ENCODE data around the gene SCTR. TPM values are rescaled to one million over a fixed set of nuclear protein-coding genes. Genes with fewer than 3 reads are reported as not detected.

Gene SCTR
- not detected for polyA plus RNA-seq (2013, experiment 1 of 2)
- not detected for polyA plus RNA-seq (2013, experiment 2 of 2)

DNA sequence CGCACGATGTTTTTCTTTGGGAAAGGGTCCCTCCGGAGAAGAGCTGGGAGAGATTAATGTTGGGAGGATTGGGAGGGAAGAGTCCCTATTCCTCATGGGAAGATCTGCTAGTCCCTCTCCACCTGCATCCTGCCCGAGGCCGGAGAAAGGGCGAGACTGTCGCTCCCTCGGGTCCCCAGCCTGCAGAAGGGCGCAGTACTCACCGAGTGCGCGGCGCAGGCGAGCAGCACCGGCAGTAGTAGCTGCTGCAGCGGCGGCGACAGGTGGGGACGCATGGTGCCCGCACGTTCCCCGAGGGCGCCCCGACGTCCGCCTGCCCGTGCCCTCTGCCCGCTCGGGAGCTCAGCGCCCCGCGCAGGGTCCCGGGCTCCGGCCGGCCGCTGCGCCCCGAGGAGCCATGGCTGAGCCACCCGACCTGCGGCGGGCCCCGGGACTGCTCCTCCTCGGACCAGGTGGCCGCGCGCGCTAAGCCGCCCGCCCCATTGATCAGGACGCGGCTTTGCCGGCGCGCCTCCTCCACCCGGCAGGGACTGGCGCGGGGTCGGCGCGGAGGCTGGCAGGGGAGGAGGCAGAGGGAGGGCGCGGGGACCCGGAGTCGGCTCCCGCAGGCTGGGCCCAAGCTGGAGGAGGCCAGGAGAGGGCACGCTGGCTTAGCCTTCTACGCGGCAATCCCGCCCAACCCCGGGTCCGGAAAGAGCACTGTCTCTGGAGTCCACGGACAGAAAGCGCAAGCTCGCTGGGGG, at the start of gene SCTR:
Gene SCTR, minus strand, starts transcription at position 532 of the 743 bp plus-strand sequence. Its CDS starts 257 bp downstream, at position 275.
- H3K4me1 ChIP-seq (ENCODE audit: insufficient read depth, low read length): peaks cover 9% of the 10 kb centered on the region

DNA sequence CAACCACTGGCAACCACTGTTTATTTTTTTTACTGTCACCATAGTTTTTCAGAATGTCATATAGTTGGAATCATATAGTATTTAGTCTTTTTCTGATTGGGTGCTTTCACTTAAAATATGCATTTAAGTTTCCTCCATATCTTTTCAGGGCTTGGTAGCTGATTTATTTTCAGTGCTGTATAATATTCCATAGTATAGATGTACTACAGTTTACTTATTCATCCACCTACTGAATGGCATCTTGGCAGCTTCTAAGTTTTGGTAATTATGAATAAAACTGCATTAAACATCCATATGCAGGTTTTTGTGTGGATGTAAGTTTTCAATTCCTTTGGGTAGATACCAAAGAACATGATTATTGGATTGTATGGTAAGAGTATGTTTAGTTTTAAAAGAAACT, 43.0 kb upstream of the SCTR start:
- H3K4me3 ChIP-seq (ENCODE audit: low read length): no peak overlapping the region
- H3K9me3 ChIP-seq (ENCODE audit: insufficient read depth, low read depth, low read length): peaks cover 6% of the 10 kb centered on the region; the same call in 1 of the 2 replicates
- no peak overlapping the region for H3K27ac ChIP-seq (ENCODE audit: low read depth, low read length)
- H3K4me1 ChIP-seq (ENCODE audit: insufficient read depth, low read length): no peaks in the 10 kb centered on the region
- no peaks in the 10 kb centered on the region for H3K27me3 ChIP-seq (ENCODE audit: insufficient read depth, low read length)
- no peaks in the 10 kb centered on the region for H3K36me3 ChIP-seq (ENCODE audit: insufficient read depth, low read length)
- H3K9ac ChIP-seq (ENCODE audit: low read depth, low read length): no peak overlapping the region

More for the DNA sequence above, at the start of gene SCTR:
- 6% methylated on average over 74 of the region's 74 CpGs for WGBS
- Histone ChIP-seq H3K9ac (ENCODE audit: low read depth, low read length) (0 out of 2 replicates have a peak within 1 kb of the TSS, but pooled peaks have one; percentile 18), H3K36me3 (ENCODE audit: insufficient read depth, low read length) (no peaks in the 10 kb centered on the region), H3K4me3 (ENCODE audit: low read length) (peak within 1 kb of the TSS; percentile 55), H3K27me3 (ENCODE audit: insufficient read depth, low read length) (peaks cover 65% of the 10 kb centered on the region), H3K9me3 (ENCODE audit: insufficient read depth, low read depth, low read length) (no peaks in the 10 kb centered on the region), H3K27ac (ENCODE audit: low read depth, low read length) (no peak within 1 kb of the TSS)

DNA sequence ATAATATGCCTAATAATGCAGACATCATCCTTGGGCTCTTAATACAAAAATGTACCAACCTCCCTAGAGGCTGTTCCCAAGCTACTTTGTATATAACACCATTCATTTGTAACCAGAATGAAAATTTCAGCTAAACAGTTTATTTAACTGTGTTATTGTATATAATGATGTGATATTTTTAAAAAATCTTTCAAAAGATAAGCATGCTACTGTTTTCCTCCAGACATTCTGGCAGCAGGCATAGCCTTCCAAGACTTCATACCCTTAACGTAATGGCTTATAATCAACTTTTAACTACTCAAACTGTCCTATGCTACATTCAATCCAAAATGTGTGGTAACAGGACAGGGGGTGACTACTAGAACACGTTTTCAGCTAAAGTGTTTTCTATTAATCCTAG, 41.2 kb upstream of the SCTR start:
- Histone ChIP-seq H3K27ac (ENCODE audit: low read depth, low read length) (no peak overlapping the region), H3K36me3 (ENCODE audit: insufficient read depth, low read length) (no peaks in the 10 kb centered on the region), H3K4me3 (ENCODE audit: low read length) (no peak overlapping the region), H3K4me1 (ENCODE audit: insufficient read depth, low read length) (no peaks in the 10 kb centered on the region), H3K27me3 (ENCODE audit: insufficient read depth, low read length) (no peaks in the 10 kb centered on the region), H3K9ac (ENCODE audit: low read depth, low read length) (no peak overlapping the region), H3K9me3 (ENCODE audit: insufficient read depth, low read depth, low read length) (peaks cover 6% of the 10 kb centered on the region; the same call in 1 of the 2 replicates)
- 83% methylated on average over 2 of the region's 2 CpGs for WGBS

DNA sequence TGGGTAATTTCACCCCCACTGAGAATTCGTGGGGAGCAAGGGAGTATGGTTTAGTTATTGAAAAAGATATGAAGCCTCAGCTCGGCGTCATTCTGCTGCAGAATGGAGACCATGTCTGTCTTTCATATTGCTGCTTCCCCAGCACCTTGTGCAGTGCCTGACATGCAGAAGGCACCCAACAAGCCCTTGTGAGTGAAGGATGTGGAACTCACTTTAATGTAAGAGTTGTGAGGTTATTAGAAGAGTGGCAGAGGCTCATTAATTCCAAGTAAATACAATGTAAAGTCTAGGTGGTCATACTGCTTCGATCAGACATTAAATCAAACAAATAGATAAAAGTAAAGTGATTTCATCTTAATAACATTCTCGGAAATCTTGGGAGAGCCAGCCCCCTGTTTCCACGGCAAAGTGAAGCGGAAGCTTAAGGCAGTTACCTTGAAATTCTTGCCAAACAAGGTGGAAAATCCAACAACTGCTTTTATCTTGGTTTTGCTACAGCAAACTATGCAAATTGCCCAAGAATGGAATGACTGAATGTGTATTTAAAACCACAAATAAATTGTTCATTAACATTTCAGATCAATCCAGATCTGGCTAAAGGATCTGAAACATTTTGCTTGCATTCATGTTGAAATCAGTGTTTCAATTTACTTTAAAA, 29.5 kb upstream of the SCTR start:
- no peaks in the 10 kb centered on the region for H3K4me1 ChIP-seq (ENCODE audit: insufficient read depth, low read length)
- H3K27ac ChIP-seq (ENCODE audit: low read depth, low read length): no peak overlapping the region
- H3K4me3 ChIP-seq (ENCODE audit: low read length): no peak overlapping the region
- 93% methylated on average over 6 of the region's 7 CpGs for WGBS
- H3K9me3 ChIP-seq (ENCODE audit: insufficient read depth, low read depth, low read length): no peaks in the 10 kb centered on the region
- H3K27me3 ChIP-seq (ENCODE audit: insufficient read depth, low read length): no peaks in the 10 kb centered on the region
- H3K36me3 ChIP-seq (ENCODE audit: insufficient read depth, low read length): no peaks in the 10 kb centered on the region
- H3K9ac ChIP-seq (ENCODE audit: low read depth, low read length): no peak overlapping the region

DNA sequence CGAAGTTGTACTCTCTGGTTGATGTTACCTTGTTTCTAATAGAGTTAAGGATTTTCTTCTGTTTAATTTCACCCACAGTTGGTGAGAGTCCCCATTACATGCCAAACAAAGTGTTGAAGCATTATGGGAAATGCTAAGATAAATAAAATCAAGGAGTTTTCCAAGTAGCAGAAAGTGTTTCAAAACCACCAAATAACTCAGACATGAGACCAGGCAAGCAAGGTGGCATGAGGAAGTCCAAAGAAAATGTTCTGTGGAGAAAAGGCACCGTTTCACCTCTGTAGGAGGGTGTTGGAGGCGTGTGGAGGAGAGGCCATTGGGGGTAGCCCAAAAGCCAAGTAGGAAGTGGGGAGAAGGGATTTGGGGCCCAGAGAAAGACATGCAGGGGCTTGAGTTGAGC, 28.6 kb upstream of the SCTR start:
- 96% methylated on average over 3 of the region's 3 CpGs for WGBS

DNA sequence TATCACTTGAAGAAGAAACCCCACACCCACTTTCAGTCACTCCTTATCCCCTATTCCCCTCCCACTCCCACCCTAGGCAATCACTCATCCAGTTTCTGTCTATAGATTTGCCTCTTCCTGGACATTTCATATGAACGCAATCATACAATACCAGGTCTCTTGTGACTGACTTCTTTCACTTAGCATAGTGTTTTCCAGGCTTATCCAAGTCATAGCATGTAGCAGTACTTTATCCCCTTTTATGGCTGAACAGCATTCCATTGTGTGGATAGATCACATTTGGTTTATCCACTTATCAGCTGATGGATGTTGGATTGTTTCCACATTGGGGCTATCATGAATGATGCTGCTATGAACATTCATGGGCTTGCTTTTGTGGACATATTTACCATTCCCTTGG, 26.6 kb upstream of the SCTR start:
- H3K4me3 ChIP-seq (ENCODE audit: low read length): no peak overlapping the region
- no peaks in the 10 kb centered on the region for H3K4me1 ChIP-seq (ENCODE audit: insufficient read depth, low read length)
- WGBS: 96% methylated on average over 1 of the region's 1 CpG
- H3K27me3 ChIP-seq (ENCODE audit: insufficient read depth, low read length): peaks cover 1% of the 10 kb centered on the region; the same call in 1 of the 2 replicates
- H3K9ac ChIP-seq (ENCODE audit: low read depth, low read length): no peak overlapping the region
- no peaks in the 10 kb centered on the region for H3K9me3 ChIP-seq (ENCODE audit: insufficient read depth, low read depth, low read length)
- H3K27ac ChIP-seq (ENCODE audit: low read depth, low read length): no peak overlapping the region
- no peaks in the 10 kb centered on the region for H3K36me3 ChIP-seq (ENCODE audit: insufficient read depth, low read length)

More for the DNA sequence above, 28.6 kb upstream of the SCTR start:
- H3K4me1 ChIP-seq (ENCODE audit: insufficient read depth, low read length): no peaks in the 10 kb centered on the region
- H3K27ac ChIP-seq (ENCODE audit: low read depth, low read length): no peak overlapping the region
- no peaks in the 10 kb centered on the region for H3K9me3 ChIP-seq (ENCODE audit: insufficient read depth, low read depth, low read length)
- no peaks in the 10 kb centered on the region for H3K27me3 ChIP-seq (ENCODE audit: insufficient read depth, low read length)
- no peak overlapping the region for H3K4me3 ChIP-seq (ENCODE audit: low read length)
- H3K9ac ChIP-seq (ENCODE audit: low read depth, low read length): no peak overlapping the region
- no peaks in the 10 kb centered on the region for H3K36me3 ChIP-seq (ENCODE audit: insufficient read depth, low read length)

DNA sequence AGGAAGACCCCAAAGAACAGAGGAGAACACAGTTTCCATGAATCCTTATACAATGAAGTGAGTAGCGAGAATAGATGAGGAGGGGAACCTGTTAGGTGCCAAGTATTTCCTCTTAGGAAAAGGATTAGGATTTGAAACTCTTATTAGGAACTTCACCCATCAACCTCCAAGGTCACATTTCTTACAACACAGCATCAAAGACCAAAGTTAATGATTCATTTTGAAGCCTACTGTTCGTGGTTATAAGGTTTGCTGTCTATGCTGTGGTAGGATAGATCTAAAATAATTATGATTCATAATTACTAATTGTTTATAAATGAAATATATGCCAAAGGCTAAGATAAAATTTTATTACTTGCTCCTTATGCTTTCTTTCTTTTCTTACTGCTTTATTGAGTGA, 26.1 kb upstream of the SCTR start:
- 100% methylated on average over 1 of the region's 2 CpGs for WGBS
- Histone ChIP-seq H3K9me3 (ENCODE audit: insufficient read depth, low read depth, low read length) (no peaks in the 10 kb centered on the region), H3K4me1 (ENCODE audit: insufficient read depth, low read length) (no peaks in the 10 kb centered on the region), H3K4me3 (ENCODE audit: low read length) (no peak overlapping the region), H3K36me3 (ENCODE audit: insufficient read depth, low read length) (no peaks in the 10 kb centered on the region), H3K27ac (ENCODE audit: low read depth, low read length) (no peak overlapping the region), H3K9ac (ENCODE audit: low read depth, low read length) (no peak overlapping the region), H3K27me3 (ENCODE audit: insufficient read depth, low read length) (peaks cover 6% of the 10 kb centered on the region; the same call in 1 of the 2 replicates)

DNA sequence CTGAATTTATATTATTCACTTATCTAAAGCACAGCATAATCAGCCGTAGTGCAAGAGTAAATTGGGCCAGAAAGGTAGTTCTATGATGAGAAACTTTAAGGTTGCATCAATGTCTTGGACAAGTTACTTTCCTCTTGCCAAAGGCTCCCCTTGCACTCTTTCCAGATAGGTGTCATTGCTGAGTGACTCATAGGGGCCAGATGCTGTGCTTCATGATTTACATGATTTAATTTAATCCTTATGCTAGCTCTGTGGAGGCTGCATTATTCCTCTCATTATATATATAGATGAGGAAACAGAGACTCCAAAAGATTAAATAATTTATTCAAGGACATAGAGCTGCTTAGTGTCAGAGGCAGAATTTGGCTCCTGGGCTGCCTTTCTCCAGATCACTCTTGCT, 25.0 kb upstream of the SCTR start:
- H3K27me3 ChIP-seq (ENCODE audit: insufficient read depth, low read length): peaks cover 7% of the 10 kb centered on the region; the same call in 1 of the 2 replicates
- 0 out of 2 replicates have a peak, but pooled peaks cover 3% of the 10 kb centered on the region for H3K4me1 ChIP-seq (ENCODE audit: insufficient read depth, low read length)
- no peak overlapping the region for H3K9ac ChIP-seq (ENCODE audit: low read depth, low read length)
- no peaks in the 10 kb centered on the region for H3K36me3 ChIP-seq (ENCODE audit: insufficient read depth, low read length)
- H3K27ac ChIP-seq (ENCODE audit: low read depth, low read length): no peak overlapping the region
- no peak overlapping the region for H3K4me3 ChIP-seq (ENCODE audit: low read length)
- 92% methylated on average over 1 of the region's 1 CpG for WGBS
- H3K9me3 ChIP-seq (ENCODE audit: insufficient read depth, low read depth, low read length): no peaks in the 10 kb centered on the region

DNA sequence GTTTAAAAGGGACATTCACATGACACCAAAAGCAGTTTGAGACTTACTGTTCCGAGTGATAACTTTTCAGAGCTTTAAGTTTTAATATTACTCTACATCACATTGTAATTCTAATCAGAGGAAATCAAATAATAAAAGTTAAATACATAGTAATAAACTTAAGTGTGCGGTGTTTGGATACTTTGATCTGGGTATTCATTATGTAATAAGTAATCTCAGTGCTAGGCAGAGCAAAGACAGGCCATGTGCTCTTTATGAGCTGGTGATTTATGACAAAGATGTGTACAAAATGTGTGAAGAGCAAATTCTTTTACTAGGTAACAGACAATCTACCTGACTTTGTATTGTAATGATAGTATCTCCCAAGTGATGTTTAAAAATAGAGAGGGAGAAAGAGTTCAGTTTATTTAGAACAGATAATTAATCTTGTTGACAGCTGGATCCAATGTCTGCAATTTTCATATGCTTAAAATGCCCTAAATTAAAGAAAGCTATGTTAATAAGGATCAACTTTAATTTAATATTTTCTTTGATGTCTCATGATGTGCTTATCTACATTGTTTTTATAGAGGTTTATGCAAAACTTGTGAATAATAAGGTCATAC, 24.3 kb upstream of the SCTR start:
- peaks cover 5% of the 10 kb centered on the region; the same call in 1 of the 2 replicates for H3K4me1 ChIP-seq (ENCODE audit: insufficient read depth, low read length)
- no peaks in the 10 kb centered on the region for H3K36me3 ChIP-seq (ENCODE audit: insufficient read depth, low read length)
- WGBS: 96% methylated on average over 2 of the region's 2 CpGs
- H3K4me3 ChIP-seq (ENCODE audit: low read length): no peak overlapping the region
- H3K27ac ChIP-seq (ENCODE audit: low read depth, low read length): no peak overlapping the region
- no peak overlapping the region for H3K9ac ChIP-seq (ENCODE audit: low read depth, low read length)
- H3K9me3 ChIP-seq (ENCODE audit: insufficient read depth, low read depth, low read length): no peaks in the 10 kb centered on the region
- H3K27me3 ChIP-seq (ENCODE audit: insufficient read depth, low read length): peaks cover 7% of the 10 kb centered on the region; the same call in 1 of the 2 replicates

DNA sequence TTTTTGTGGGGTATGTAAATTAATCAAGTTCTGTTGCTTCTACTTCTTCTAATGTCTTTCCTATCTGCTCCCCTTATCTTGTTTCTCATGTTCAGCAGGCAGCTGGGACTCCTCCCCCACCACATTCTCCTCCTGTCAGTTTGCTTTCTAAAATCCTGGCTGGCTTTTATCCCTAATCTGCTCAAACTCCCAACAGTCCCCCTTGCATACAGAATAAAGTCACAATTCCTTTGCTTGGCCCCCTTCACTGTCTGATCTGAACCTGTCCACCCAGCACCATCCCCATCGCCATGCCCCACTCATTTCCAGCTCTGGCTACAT, 22.1 kb upstream of the SCTR start:
- H3K9ac ChIP-seq (ENCODE audit: low read depth, low read length): no peak overlapping the region
- peaks cover 13% of the 10 kb centered on the region; the same call in 1 of the 2 replicates for H3K27me3 ChIP-seq (ENCODE audit: insufficient read depth, low read length)
- no peak overlapping the region for H3K4me3 ChIP-seq (ENCODE audit: low read length)
- 82% methylated on average over 1 of the region's 1 CpG for WGBS
- no peaks in the 10 kb centered on the region for H3K36me3 ChIP-seq (ENCODE audit: insufficient read depth, low read length)
- no peaks in the 10 kb centered on the region for H3K9me3 ChIP-seq (ENCODE audit: insufficient read depth, low read depth, low read length)
- H3K4me1 ChIP-seq (ENCODE audit: insufficient read depth, low read length): peaks cover 5% of the 10 kb centered on the region; the same call in 1 of the 2 replicates
- H3K27ac ChIP-seq (ENCODE audit: low read depth, low read length): no peak overlapping the region

Measured in HUES64 (cell line).